Measurements from ENCODE around the gene UBALD1.
A peak's percentile ranks its signal among the peaks of the same experiment; 100 is the strongest.

The UBALD1 gene

GRCh38 chr16:4646773-4647643 is 32.3 kb upstream of the UBALD1 start:
- DNase-seq, result no peak

DNA sequence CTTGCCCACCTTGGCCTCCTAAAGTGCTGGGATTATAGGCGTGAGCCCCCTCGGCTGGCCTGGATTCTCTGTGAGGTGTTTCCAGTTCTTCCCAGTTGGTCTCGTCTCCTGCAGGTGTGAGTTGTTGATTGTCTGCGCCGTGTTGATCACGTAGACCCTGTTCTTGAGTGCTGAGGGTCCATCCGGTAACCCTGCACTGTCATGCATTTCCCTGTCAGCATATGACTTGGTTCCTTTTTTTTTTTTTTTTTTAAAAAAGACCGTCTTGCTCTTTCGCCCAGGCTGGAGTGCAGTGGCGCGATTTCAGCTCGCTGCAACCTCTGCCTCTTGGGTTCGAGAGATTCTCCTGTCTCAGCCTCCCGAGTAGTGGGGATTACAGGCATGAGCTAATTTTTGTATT is 27.2 kb upstream of the UBALD1 start:
- no peak for DNase-seq

- DNase-seq, result no peak
Measured at GRCh38 chr16:4641306-4641687, 26.6 kb upstream of the UBALD1 start.

DNA sequence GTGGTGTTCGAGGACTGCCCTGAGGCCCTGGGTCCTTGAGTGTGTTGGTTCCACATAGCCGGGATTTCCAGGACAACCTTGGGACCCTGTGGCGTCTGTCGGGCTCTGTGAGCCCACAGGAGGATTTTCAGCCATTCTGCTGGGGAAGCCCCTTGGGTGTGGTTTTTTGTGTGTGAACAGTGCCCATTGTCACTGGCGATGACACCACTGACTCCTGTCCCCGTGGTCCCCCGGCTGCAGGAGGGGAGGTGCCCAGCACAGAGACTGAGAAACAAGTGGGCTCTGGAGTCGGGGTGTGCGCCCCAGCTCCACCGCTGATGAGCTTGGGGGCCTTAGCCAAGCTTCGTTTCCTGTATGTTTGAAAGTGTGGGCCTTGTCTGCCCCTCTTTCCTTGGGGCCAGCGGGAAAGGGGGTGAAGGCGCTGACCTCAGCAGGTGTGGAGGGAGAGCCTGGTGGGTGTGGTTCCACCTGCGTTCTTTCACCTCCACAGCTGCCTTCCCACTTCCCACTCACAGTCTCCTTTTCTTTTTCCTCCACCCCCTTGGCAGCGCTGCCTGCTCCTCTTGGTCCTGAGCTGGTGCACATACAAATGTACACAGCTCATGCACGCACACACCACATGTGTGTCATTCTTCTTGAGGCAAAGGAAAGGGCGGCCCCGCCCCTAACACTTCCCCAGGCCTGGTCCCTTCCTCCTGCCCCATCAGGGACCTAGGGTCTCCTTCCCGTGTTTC is 26.1 kb upstream of the UBALD1 start:
- peak in 1 of 56 donors; percentile 10 for DNase-seq

GRCh38 chr16:4639899-4640509 is 25.3 kb upstream of the UBALD1 start:
- DNase-seq, result no peak

DNA sequence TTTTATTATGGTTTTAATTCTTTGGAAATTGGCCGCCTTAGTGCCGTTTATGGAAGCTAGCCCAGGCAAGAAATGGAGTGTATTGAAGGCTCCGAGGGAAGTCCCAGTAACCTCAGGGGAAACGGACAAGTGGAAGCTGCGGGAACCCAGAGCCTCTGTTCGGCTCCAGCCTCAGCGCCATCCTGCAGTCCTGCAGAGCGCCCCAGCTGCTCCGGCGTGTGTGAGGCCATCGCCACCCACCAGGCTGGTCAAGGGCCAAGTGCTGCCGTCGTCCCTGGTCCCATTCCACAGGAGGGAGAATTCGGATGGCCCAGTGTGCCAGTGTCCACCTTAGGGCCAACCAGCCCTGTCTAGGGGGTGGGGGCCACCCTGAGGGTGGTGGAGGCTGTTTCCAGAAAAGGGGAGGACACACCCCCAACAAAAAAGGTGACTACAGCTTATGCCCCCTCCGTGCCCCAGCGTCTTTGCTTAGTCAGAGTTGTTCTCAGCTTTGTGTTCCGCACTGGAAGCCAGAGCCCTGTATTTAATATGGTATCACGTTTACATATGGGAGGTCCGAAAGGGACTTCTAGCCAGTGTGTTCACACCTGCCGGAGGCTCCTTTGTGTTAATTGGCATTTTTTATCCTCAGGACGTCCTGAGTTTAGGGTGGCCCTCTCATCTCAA is 22.9 kb upstream of the UBALD1 start:
- DNase-seq, result peak in 10 of 56 donors; percentile 11 to 58 (median 24)

- no peak for DNase-seq
Measured at GRCh38 chr16:4636196-4636595, 21.5 kb upstream of the UBALD1 start.

DNA sequence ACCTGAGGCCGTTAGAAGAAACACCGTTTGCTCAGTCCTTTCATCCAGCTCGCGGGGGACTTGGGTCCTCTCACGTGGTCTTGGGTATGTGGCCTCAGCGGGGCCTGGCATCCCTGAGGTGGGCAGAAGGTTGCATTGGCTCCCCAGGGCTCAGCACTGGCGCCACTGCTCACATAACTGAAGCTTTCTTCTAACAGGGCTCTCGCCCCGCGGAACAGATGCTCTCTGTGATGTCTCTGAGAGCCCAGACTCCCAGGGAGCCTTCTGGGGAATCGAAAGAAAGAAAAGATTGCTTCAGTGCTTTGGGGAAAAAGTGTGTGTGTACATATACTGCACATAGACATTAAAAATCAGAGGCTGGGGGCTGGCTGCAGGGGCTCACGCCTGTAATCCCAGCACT is 20.1 kb upstream of the UBALD1 start:
- DNase-seq, result peak in 4 of 56 donors; percentile 19 to 24 (median 21)

DNA sequence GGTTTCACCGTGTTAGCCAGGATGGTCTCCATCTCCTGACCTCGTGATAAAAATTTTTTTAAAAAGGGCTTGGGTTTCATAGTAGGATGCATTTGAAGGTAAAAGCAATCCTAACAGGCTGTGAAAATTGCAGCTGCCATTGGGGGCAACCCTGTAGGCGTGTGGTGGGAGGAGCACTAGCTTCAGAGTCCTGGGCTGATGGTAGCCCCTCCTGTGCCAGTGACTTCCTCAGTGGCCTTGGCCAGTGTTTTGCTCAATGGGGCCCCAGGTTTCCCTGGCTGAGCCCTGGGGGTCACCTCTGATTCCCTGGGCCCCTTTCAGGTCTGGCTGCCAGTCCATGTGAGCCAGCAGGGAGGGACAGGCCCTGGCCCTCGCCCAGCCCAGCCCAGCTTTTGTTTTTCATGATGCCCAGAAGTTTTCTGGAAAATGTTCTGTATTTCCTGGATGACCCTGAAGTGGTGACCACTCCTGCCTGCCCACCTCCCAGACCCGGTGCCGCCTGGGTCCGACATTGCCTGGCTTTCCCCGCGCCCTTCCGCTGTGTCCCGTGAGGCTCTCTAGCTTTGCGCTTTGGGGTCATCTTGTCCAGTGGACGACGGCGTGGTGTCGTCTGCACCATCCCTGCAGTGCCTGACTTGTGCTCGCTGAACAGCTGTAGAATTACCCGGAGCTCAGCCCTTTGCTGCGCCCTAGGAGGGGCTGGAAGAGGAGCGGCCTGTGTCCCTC is 19.4 kb upstream of the UBALD1 start:
- DNase-seq, result no peak

GRCh38 chr16:4631444-4631843 is 16.8 kb upstream of the UBALD1 start:
- DNase-seq, result no peak

DNA sequence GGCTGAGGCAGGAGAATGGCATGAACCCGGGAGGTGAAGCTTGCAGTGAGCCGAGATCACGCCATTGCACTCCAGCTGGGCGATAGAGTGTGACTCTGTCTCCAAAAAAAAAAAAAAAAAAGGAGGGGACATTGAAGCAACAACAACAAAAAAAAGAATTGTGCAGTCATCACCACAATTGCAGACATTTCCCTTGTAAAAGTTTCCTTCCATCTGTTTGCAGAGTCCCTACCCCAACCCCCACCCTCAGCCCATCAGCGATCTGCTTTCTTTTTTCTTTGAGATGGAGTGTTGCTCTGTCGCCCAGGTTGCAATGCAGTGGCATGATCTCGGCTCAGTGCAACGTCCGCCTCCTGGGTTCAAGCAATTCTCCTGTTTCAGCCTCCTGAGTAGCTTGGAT is 13.6 kb upstream of the UBALD1 start:
- no peak for DNase-seq

DNA sequence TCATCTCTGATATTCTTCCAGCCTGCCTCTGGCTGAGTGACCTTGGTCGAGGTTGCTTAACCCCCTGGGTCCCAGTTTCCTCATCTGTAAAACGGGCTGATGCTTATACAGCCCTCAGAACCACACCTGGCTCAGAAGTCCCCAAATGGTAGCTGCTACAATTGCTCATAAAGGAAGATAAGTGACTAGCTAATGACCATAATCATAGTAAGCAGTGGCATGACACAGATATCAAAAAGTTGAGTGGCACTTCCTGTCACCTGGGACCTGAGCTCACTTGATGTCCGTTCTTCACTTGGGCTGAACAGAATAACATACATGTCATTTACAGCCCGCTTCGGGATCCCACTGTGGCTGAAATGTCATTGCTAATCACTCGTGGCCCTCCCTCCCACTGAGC is 11.7 kb upstream of the UBALD1 start:
- DNase-seq, result no peak

- DNase-seq, result peak in 1 of 56 donors; percentile 32
Measured at GRCh38 chr16:4625560-4626159, 11.0 kb upstream of the UBALD1 start.

DNA sequence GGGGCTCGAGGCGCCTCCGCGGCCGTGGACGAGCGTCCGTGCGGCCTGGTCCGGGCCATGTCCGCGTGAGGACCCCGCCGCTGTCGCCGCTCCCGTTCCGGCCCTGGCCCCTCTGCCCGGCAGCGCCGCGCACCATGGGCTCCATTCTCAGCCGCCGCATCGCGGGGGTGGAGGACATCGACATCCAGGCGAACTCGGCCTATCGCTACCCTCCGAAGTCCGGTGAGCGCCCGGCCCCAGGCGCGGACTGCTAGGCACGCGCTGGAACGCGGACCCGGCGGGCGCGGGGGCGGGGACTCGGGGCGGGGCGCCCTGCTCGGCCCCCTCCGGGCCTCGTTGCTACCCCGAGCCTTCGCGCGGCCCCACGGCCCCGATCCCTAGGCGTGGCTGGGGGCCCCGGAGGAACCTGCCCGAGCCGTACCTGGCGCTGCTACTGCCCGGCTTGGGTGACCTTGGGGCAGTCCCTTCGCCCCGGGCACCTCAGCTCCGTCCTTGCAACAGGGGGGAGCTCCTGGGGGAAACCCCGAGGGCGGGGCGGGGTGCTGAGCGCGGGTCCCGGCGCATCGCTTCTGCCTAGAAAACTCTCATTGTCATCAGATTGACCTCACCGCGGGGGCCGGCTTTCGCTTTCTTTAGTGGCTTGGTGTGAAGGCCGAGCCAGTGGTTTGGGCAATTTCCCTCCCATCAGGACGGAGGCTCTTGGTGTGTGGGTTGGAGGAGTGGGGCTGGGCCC is 10.3 kb upstream of the UBALD1 start:
- DNase-seq, result peak in 25 of 56 donors; percentile 19 to 67 (median 40)

DNA sequence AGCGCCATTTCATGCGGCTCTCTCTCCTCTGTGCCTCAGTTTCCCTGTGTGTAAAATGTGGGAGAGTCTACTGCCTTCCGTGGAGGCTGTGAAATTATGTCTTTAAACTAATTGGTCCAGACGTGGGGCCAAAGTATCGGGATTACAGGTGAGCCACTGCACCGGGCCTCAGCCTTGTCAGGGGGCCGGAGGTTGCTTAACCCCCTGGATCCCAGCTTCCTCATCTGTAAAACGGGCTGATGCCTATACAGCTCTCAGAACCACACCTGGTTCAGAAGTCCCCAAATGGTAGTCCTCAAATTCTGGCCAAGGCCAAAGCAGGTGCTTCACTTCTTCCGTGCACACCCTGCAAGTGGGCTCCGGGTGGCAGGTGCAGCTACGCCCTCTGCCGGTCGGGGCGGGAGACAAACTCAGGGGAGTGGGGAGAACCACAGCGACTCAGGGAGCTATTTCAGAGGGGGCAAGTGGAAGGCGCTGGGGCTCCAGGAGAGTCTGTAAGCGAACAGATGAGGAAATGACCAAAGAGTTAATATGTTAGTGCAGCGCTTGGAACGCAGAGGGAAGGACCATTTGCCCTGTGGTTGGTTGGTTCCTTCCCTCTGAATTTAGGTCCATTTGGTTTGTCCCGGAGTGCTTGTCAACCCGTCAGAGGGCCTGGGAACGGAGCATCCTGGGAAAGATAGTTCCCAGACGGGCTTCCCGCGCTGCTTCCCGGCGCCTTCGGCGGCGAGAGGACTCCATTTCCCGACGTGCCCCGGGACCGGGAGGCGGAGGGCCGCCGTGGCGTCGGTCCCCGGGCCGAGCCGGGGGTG is 9.5 kb upstream of the UBALD1 start, which contains the start of gene MGRN1:
TSS of gene MGRN1 (plus strand) at position 812 of the 812 bp plus-strand sequence. CDS start 135 bp downstream, outside the sequence.
- peak; percentile 42 to 97 (median 92) for DNase-seq

- DNase-seq, result no peak
Measured at GRCh38 chr16:4623593-4623992, 8.9 kb upstream of the UBALD1 start.

- DNase-seq, result no peak
Measured at GRCh38 chr16:4618645-4619418, 4.1 kb upstream of the UBALD1 start.

- no peak for DNase-seq
Measured at GRCh38 chr16:4617880-4618279, 3.2 kb upstream of the UBALD1 start.
